IMR-90 (cell line): ENCODE measurements around the gene GABRA4. TPM values are rescaled to one million over a fixed set of nuclear protein-coding genes. Genes with fewer than 3 reads are reported as not detected.

Experiments
- polyA plus RNA-seq, 3 experiments: library from polyadenylated mRNA; depleted of rRNA; stranded (reverse); fragments of >200 nt; gene quantifications; 2 replicates each; pipeline ENCODE4 v1.2.3, GENCODE V29; 2012; ENCODE audit warnings: low replicate concordance in 1 of 3
- total RNA-seq: library from RNA; depleted of rRNA; stranded (reverse); fragments of >200 nt; gene quantifications from 2 replicates; pipeline ENCODE4 v1.2.3, GENCODE V29; 2012; rRNA removed

Gene GABRA4
- total and polyA plus RNA-seq, 2 of the 4 experiments (the other 2 are of a cell fraction), result 1.1 to 1.8 TPM

Other genes with a start within 250 kb of the GABRA4 start
- not detected in 2 replicates for gene COX7B2, start 84.3 kb downstream of the GABRA4 start, total RNA-seq
- not detected in 2 replicates for gene COX7B2, start 84.3 kb downstream of the GABRA4 start, polyA plus RNA-seq (2012; rRNA removed)
- gene GABRB1, start 38.0 kb upstream of the GABRA4 start, total RNA-seq, result 16.1 and 16.4 TPM in 2 replicates
- 4.5 and 4.7 TPM in 2 replicates for gene GABRB1, start 38.0 kb upstream of the GABRA4 start, polyA plus RNA-seq (2012; rRNA removed)